Activated CD8-positive, alpha-beta T cell treated with anti-CD3 and anti-CD28 coated beads for 36 hours (primary cell): ENCODE results near the gene RBSN. TPM values are rescaled to one million over a fixed set of nuclear protein-coding genes. Genes with fewer than 3 reads are reported as not detected.

Experiments
- ATAC-seq: fragments of 200-7000 bp; cut with Tn5 transposase; one replicate; pipeline ENCODE4 v1.10.0; 2021; ENCODE audit warnings: mild to moderate bottlenecking, moderate library complexity
- CTCF ChIA-PET: fragments of 350-600 bp; sonication (Branson Sonifier 250); formaldehyde crosslinking; loops from one replicate; lab custom pipeline; 2021; ENCODE audit warnings: antibody characterized with exemption; lab: Charles Lee
- POLR2A ChIA-PET: fragments of 350-600 bp; sonication (Branson Sonifier 250); formaldehyde crosslinking; loops from one replicate; lab custom pipeline; 2021; ENCODE audit warnings: antibody characterized with exemption; lab: Charles Lee
- DNase-seq: peaks from one replicate; pipeline ENCODE4 v3.0.0-alpha.2; 2020
- H3K27ac Mint-ChIP-seq: one replicate; pipeline ENCODE4 v1.8.0; 2021; ENCODE audit warnings: mild to moderate bottlenecking, mixed read lengths
- H3K27me3 Mint-ChIP-seq: one replicate; pipeline ENCODE4 v1.8.0; 2021; ENCODE audit warnings: mixed read lengths
- H3K36me3 Mint-ChIP-seq: one replicate; pipeline ENCODE4 v1.8.0; 2021; ENCODE audit warnings: low read depth, mixed read lengths
- H3K4me1 Mint-ChIP-seq: one replicate; pipeline ENCODE4 v1.8.0; 2021; ENCODE audit warnings: low read depth, mixed read lengths
- H3K4me3 Mint-ChIP-seq: one replicate; pipeline ENCODE4 v1.8.0; 2021; ENCODE audit warnings: mild to moderate bottlenecking, moderate library complexity, mixed read lengths
- H3K9me3 Mint-ChIP-seq: one replicate; pipeline ENCODE4 v1.8.0; 2021; ENCODE audit warnings: mixed read lengths
- CTCF ChIP-seq: fragments of 200-600 bp; IDR thresholded peaks from one replicate; pipeline ENCODE4 v1.8.0; 2022; ENCODE audit warnings: antibody characterized with exemption, mild to moderate bottlenecking
- intact Hi-C: fragments of 100-400 bp; cut with micrococcal nuclease; formaldehyde crosslinking; loops from one replicate; pipeline ENCODE4 v1.10.0; 2022
- total RNA-seq, 2 experiments: library from RNA; stranded (reverse); gene quantifications; one replicate each; pipeline ENCODE4 v1.2.3, GENCODE V29; 2021

Gene RBSN
- total RNA-seq, 2 experiments from 2014 or later = 11.3 to 11.8 TPM

GRCh38 chr3:15052335-15053242, 46.4 kb downstream of the RBSN start:
- TF ChIP-seq CTCF = no peak
- no peaks in the 10 kb centered on the region for H3K27me3 Mint-ChIP-seq
- H3K36me3 Mint-ChIP-seq = peaks cover 63% of the 10 kb centered on the region
- no peak overlapping the region for H3K4me3 Mint-ChIP-seq
- H3K9me3 Mint-ChIP-seq = peaks cover 3% of the 10 kb centered on the region
- ATAC-seq (no peak), DNase-seq (no peak)
- CTCF ChIA-PET = interaction anchor here (1.1 to 2.1 kb wide), 2 partner anchors 31 to 64 kb away, joined by 3 to 5 read pairs; no protein-coding TSS in a partner anchor
- H3K4me1 Mint-ChIP-seq = peaks cover 59% of the 10 kb centered on the region
- POLR2A ChIA-PET = interaction anchor here (2.5 kb wide), 1 partner anchor 12 kb away, joined by 10 read pairs; the partner anchor contains the start of gene MRPS25
- intact Hi-C loops = no loop called here
- H3K27ac Mint-ChIP-seq = peak overlapping the region; percentile 19

- Mint-ChIP-seq H3K4me3 (no peak overlapping the region), H3K4me1 (peaks cover 51% of the 10 kb centered on the region), H3K36me3 (peaks cover 61% of the 10 kb centered on the region), H3K9me3 (peaks cover 1% of the 10 kb centered on the region), H3K27ac (peak overlapping the region; percentile 38), H3K27me3 (no peaks in the 10 kb centered on the region)
- ATAC-seq = peak; percentile 78
- peak; percentile 65 for TF ChIP-seq CTCF
- ChIA-PET CTCF (interaction anchor here (0.8 to 2.1 kb wide), 15 partner anchors 13 to 125 kb away, joined by 3 to 14 read pairs (median 4); partner anchors contain the start of gene MRPS25), POLR2A (interaction anchor here (2.5 kb wide), 1 partner anchor 13 kb away, joined by 10 read pairs; the partner anchor contains the start of gene MRPS25)
- peak; percentile 69 for DNase-seq
- intact Hi-C loops = no loop called here
These were observed 47.4 kb downstream of the RBSN start for GRCh38 chr3:15051531-15051930.

GRCh38 chr3:15050405-15051092, 48.4 kb downstream of the RBSN start:
- no peak for ATAC-seq
- intact Hi-C loops = no loop called here
- no peak for DNase-seq
- ChIA-PET POLR2A (interaction anchor here (0.6 to 2.5 kb wide), 3 partner anchors 14 to 445 kb away, joined by 3 to 10 read pairs (median 3); partner anchors contain the start of gene MRPS25), CTCF (interaction anchor here (0.8 to 2.1 kb wide), 13 partner anchors 13 to 129 kb away, joined by 3 to 14 read pairs (median 4); partner anchors contain the start of gene MRPS25)
- H3K27ac Mint-ChIP-seq = peak overlapping the region; percentile 44
- TF ChIP-seq CTCF = no peak
- H3K36me3 Mint-ChIP-seq = peaks cover 63% of the 10 kb centered on the region
- H3K4me1 Mint-ChIP-seq = peaks cover 47% of the 10 kb centered on the region
- peaks cover 1% of the 10 kb centered on the region for H3K9me3 Mint-ChIP-seq
- H3K4me3 Mint-ChIP-seq = no peak overlapping the region
- H3K27me3 Mint-ChIP-seq = no peaks in the 10 kb centered on the region

- ATAC-seq (no peak), DNase-seq (no peak)
- ChIA-PET POLR2A (interaction anchor here (1.0 to 1.1 kb wide), 2 partner anchors 11 to 48 kb away, joined by 3 read pairs; no protein-coding TSS in a partner anchor), CTCF (interaction anchor here (1.0 to 2.0 kb wide), 4 partner anchors 12 to 128 kb away, joined by 3 to 7 read pairs (median 4); partner anchors contain the start of gene MRPS25)
- Mint-ChIP-seq H3K27ac (no peak overlapping the region), H3K4me3 (no peak overlapping the region), H3K27me3 (no peaks in the 10 kb centered on the region), H3K4me1 (peaks cover 46% of the 10 kb centered on the region), H3K9me3 (no peaks in the 10 kb centered on the region), H3K36me3 (peaks cover 60% of the 10 kb centered on the region)
- no peak for TF ChIP-seq CTCF
- intact Hi-C loops = no loop called here
These were observed 49.4 kb downstream of the RBSN start for GRCh38 chr3:15049584-15049983.
